Stimulated activated CD4-positive, alpha-beta T cell treated with anti-CD3 and anti-CD28 coated beads, TNF-alpha, amount 100 ng/mL, for 4 hours (primary cell): Measurements from ENCODE around the gene NSUN4.

Source experiments
- DNase-seq, 3 experiments: peaks; one replicate each; pipeline ENCODE4 v3.0.0-alpha.2; 2020; ENCODE audit warnings: low read depth in 3 of 3

The NSUN4 gene

GRCh38 chr1:46405724-46406123 lies 65.1 kb downstream of the NSUN4 start:
- DNase-seq: no peak

GRCh38 chr1:46406881-46407608 lies 66.4 kb downstream of the NSUN4 start:
- no peak for DNase-seq

GRCh38 chr1:46407636-46408035 lies 67.0 kb downstream of the NSUN4 start:
- DNase-seq: no peak

GRCh38 chr1:46408356-46409062 lies 67.9 kb downstream of the NSUN4 start:
- no peak for DNase-seq

GRCh38 chr1:46409063-46409372 lies 68.4 kb downstream of the NSUN4 start:
- DNase-seq: no peak

- DNase-seq: no peak
Measured at GRCh38 chr1:46410156-46411009, 69.8 kb downstream of the NSUN4 start.

- DNase-seq: no peak
Measured at GRCh38 chr1:46411010-46411405, 70.4 kb downstream of the NSUN4 start.
